ENCODE measurements around the gene CCDC148. TPM values are rescaled to one million over a fixed set of nuclear protein-coding genes. Genes with fewer than 3 reads are reported as not detected.

Gene CCDC148
- polyA plus RNA-seq, 4 donors = 0.09 to 0.37 TPM; not detected in 2

GRCh38 chr2:158144914-158145625, 311.5 kb downstream of the CCDC148 start:
- FAIRE-seq (no peak), DNase-seq (no peak)
- H3K36me3 ChIP-seq (ENCODE audit: control insufficient read depth in 3 of 3, insufficient read depth in 2 of 3, low read depth in 1 of 3, low read length in 3 of 3) = no peaks in the 10 kb centered on the region
- no peaks in the 10 kb centered on the region for H3K27me3 ChIP-seq (ENCODE audit: control insufficient read depth in 3 of 3, insufficient read depth in 3 of 3, low read length in 3 of 3)
- peaks cover 0 to 3% of the 10 kb centered on the region in 2 donors for H3K9me3 ChIP-seq (ENCODE audit: control insufficient read depth in 2 of 2, insufficient read depth in 1 of 2, low read depth in 1 of 2, low read length in 1 of 2)
- no peak overlapping the region for H3K4me3 ChIP-seq (ENCODE audit: low read depth in 1 of 3, low read length in 3 of 3)
- peaks cover 0 to 18% (median 0%) of the 10 kb centered on the region in 3 donors for H3K4me1 ChIP-seq (ENCODE audit: control insufficient read depth in 3 of 3, insufficient read depth in 2 of 3, low read depth in 1 of 3, low read length in 2 of 3)
- WGBS, 3 donors = 91 to 98% (median 94%) methylated on average over 13 of the region's 13 CpGs
- no peak overlapping the region for H3K27ac ChIP-seq (ENCODE audit: low read depth in 1 of 3, low read length in 2 of 3)

GRCh38 chr2:158143703-158144360, 312.7 kb downstream of the CCDC148 start:
- DNase-seq = peak in 1 of 2 donors; percentile 60
- FAIRE-seq = no peak
- Histone ChIP-seq H3K4me1 (ENCODE audit: control insufficient read depth in 3 of 3, insufficient read depth in 2 of 3, low read depth in 1 of 3, low read length in 2 of 3) (peaks cover 0 to 18% (median 0%) of the 10 kb centered on the region in 3 donors), H3K36me3 (ENCODE audit: control insufficient read depth in 3 of 3, insufficient read depth in 2 of 3, low read depth in 1 of 3, low read length in 3 of 3) (no peaks in the 10 kb centered on the region), H3K4me3 (ENCODE audit: low read depth in 1 of 3, low read length in 3 of 3) (no peak overlapping the region), H3K27ac (ENCODE audit: low read depth in 1 of 3, low read length in 2 of 3) (peak overlapping the region in 1 of 3 donors; percentile 72), H3K9me3 (ENCODE audit: control insufficient read depth in 2 of 2, insufficient read depth in 1 of 2, low read depth in 1 of 2, low read length in 1 of 2) (peaks cover 0 to 3% of the 10 kb centered on the region in 2 donors), H3K27me3 (ENCODE audit: control insufficient read depth in 3 of 3, insufficient read depth in 3 of 3, low read length in 3 of 3) (no peaks in the 10 kb centered on the region)
- 62 to 65% (median 64%) methylated on average over 3 of the region's 3 CpGs for WGBS, 3 donors

DNA sequence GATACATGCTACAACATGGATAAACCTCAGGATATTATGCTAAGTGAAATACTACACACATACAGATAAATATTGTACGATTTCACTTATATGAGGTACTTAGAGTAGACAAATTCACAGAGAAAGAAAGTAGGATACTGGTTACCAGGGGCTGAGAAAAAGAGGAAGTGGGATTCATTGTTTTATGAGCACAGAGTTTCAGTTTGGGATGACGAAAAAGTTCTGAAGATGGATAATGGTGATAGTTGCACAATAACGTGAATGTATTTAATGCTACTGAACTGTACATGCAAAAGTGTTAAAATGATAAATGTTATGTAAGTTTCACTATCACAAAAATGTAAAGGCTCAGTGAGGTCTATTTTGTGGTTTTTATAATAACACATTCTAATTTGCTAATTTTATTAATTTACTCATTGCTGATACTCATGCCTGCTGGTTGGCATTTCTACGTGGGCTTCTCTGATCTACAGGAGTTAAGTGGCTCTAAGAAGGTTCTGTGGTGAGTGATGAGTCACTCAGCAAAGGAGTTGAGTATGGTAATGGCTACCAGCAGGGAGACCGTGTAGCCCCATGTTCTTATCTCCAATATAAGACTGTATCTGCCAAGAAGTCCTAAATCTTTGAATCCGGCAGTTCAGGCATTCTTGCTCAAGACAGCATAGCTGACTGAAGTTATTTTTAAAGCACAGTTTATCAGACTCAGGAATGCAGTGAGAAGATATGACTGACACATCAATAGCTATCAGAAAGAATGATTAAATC, 313.8 kb downstream of the CCDC148 start:
- DNase-seq (peak in 1 of 2 donors; percentile 26), FAIRE-seq (no peak)
- WGBS, 3 donors = 67 to 76% (median 72%) methylated on average over 6 of the region's 6 CpGs

DNA sequence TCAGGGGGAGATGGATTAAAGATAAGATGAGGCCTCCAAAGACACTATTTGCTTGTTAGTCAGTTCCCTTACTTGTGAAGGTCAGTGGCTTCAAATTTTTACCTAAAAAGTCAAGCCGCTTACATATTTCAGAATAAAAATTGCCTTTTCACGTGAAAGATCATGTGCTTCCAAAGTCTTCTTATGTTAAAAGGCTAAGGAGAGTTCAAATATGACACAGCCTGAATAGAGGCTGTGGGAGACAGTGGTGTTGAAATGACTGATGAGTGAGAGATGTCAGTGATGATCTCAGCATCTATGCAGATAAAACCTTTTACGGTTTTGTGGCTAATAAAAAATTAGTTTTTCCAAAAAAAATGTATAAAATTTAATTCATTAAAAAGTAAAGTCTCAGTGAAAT, 314.4 kb downstream of the CCDC148 start:
- FAIRE-seq (no peak), DNase-seq (no peak)
- no peaks in the 10 kb centered on the region for H3K27me3 ChIP-seq (ENCODE audit: control insufficient read depth in 3 of 3, insufficient read depth in 3 of 3, low read length in 3 of 3)
- H3K27ac ChIP-seq (ENCODE audit: low read depth in 1 of 3, low read length in 2 of 3) = no peak overlapping the region
- no peaks in the 10 kb centered on the region for H3K36me3 ChIP-seq (ENCODE audit: control insufficient read depth in 3 of 3, insufficient read depth in 2 of 3, low read depth in 1 of 3, low read length in 3 of 3)
- H3K4me3 ChIP-seq (ENCODE audit: low read depth in 1 of 3, low read length in 3 of 3) = no peak overlapping the region
- H3K9me3 ChIP-seq (ENCODE audit: control insufficient read depth in 2 of 2, insufficient read depth in 1 of 2, low read depth in 1 of 2, low read length in 1 of 2) = peaks cover 0 to 3% of the 10 kb centered on the region in 2 donors
- H3K4me1 ChIP-seq (ENCODE audit: control insufficient read depth in 3 of 3, insufficient read depth in 2 of 3, low read depth in 1 of 3, low read length in 2 of 3) = peaks cover 0 to 18% (median 0%) of the 10 kb centered on the region in 3 donors
- WGBS, 3 donors = 88 to 97% (median 90%) methylated on average over 3 of the region's 3 CpGs

More for the DNA sequence above, 313.8 kb downstream of the CCDC148 start:
- Histone ChIP-seq H3K9me3 (ENCODE audit: control insufficient read depth in 2 of 2, insufficient read depth in 1 of 2, low read depth in 1 of 2, low read length in 1 of 2) (peaks cover 0 to 3% of the 10 kb centered on the region in 2 donors), H3K4me1 (ENCODE audit: control insufficient read depth in 3 of 3, insufficient read depth in 2 of 3, low read depth in 1 of 3, low read length in 2 of 3) (peaks cover 0 to 18% (median 0%) of the 10 kb centered on the region in 3 donors), H3K4me3 (ENCODE audit: low read depth in 1 of 3, low read length in 3 of 3) (no peak overlapping the region), H3K27me3 (ENCODE audit: control insufficient read depth in 3 of 3, insufficient read depth in 3 of 3, low read length in 3 of 3) (no peaks in the 10 kb centered on the region), H3K36me3 (ENCODE audit: control insufficient read depth in 3 of 3, insufficient read depth in 2 of 3, low read depth in 1 of 3, low read length in 3 of 3) (no peaks in the 10 kb centered on the region), H3K27ac (ENCODE audit: low read depth in 1 of 3, low read length in 2 of 3) (peak overlapping the region in 1 of 3 donors; percentile 72)

DNA sequence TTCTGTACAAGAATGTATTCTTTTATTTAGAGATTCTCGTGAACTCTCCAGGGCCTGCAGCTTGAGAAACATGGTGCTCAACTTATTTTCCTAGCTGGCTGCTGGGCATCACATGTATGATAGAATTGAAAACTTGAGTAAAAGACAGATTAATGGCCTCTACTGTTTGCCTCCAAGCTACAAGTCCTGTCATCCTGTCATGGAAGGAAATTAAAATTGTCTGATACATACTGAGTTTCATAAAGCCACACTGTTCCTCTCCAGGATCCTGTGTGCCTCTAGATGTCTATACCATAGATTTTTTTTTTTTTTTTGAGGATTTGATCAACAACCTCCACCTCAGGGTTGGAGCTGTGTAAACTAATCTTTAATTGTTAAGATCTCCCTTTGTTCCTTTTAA, 316.4 kb downstream of the CCDC148 start:
- Histone ChIP-seq H3K4me3 (ENCODE audit: low read depth in 1 of 3, low read length in 3 of 3) (no peak overlapping the region), H3K4me1 (ENCODE audit: control insufficient read depth in 3 of 3, insufficient read depth in 2 of 3, low read depth in 1 of 3, low read length in 2 of 3) (peaks cover 0 to 18% (median 0%) of the 10 kb centered on the region in 3 donors), H3K36me3 (ENCODE audit: control insufficient read depth in 3 of 3, insufficient read depth in 2 of 3, low read depth in 1 of 3, low read length in 3 of 3) (no peaks in the 10 kb centered on the region), H3K27ac (ENCODE audit: low read depth in 1 of 3, low read length in 2 of 3) (no peak overlapping the region), H3K27me3 (ENCODE audit: control insufficient read depth in 3 of 3, insufficient read depth in 3 of 3, low read length in 3 of 3) (no peaks in the 10 kb centered on the region), H3K9me3 (ENCODE audit: control insufficient read depth in 2 of 2, insufficient read depth in 1 of 2, low read depth in 1 of 2, low read length in 1 of 2) (no peaks in the 10 kb centered on the region)
- FAIRE-seq (no peak), DNase-seq (no peak)
- 83 to 94% (median 88%) methylated on average over 1 of the region's 1 CpG for WGBS, 3 donors

- Histone ChIP-seq H3K9me3 (ENCODE audit: control insufficient read depth in 2 of 2, insufficient read depth in 1 of 2, low read depth in 1 of 2, low read length in 1 of 2) (no peaks in the 10 kb centered on the region), H3K27ac (ENCODE audit: low read depth in 1 of 3, low read length in 2 of 3) (no peak overlapping the region), H3K4me3 (ENCODE audit: low read depth in 1 of 3, low read length in 3 of 3) (no peak overlapping the region), H3K36me3 (ENCODE audit: control insufficient read depth in 3 of 3, insufficient read depth in 2 of 3, low read depth in 1 of 3, low read length in 3 of 3) (no peaks in the 10 kb centered on the region), H3K27me3 (ENCODE audit: control insufficient read depth in 3 of 3, insufficient read depth in 3 of 3, low read length in 3 of 3) (no peaks in the 10 kb centered on the region), H3K4me1 (ENCODE audit: control insufficient read depth in 3 of 3, insufficient read depth in 2 of 3, low read depth in 1 of 3, low read length in 2 of 3) (peaks cover 0 to 8% (median 0%) of the 10 kb centered on the region in 3 donors)
- WGBS, 3 donors = 44 to 59% (median 50%) methylated on average over 5 of the region's 5 CpGs
- FAIRE-seq (no peak), DNase-seq (peak in 1 of 2 donors; percentile 22)
These were observed 318.3 kb downstream of the CCDC148 start for GRCh38 chr2:158138255-158138654.

DNA sequence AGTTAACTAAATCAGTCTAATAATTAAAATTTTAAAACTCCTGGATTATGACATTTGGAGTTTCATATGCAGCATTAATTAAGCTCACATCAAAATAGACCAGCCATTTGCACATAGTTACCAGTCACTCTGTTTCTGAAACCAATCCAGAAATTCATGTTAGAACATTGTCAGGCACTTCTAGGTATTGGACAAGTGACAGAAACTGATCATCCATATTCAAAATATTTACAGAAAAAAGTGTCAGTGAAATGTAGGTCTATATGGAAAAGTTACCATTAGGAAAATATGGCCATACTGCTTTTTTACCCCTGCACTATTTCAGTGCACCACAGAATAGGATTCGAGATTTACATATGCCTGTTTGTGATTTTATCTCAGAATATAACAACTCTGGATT, 321.5 kb downstream of the CCDC148 start:
- FAIRE-seq (no peak), DNase-seq (no peak)
- Histone ChIP-seq H3K27ac (ENCODE audit: low read depth in 1 of 3, low read length in 2 of 3) (no peak overlapping the region), H3K36me3 (ENCODE audit: control insufficient read depth in 3 of 3, insufficient read depth in 2 of 3, low read depth in 1 of 3, low read length in 3 of 3) (no peaks in the 10 kb centered on the region), H3K9me3 (ENCODE audit: control insufficient read depth in 2 of 2, insufficient read depth in 1 of 2, low read depth in 1 of 2, low read length in 1 of 2) (no peaks in the 10 kb centered on the region), H3K4me3 (ENCODE audit: low read depth in 1 of 3, low read length in 3 of 3) (no peak overlapping the region), H3K27me3 (ENCODE audit: control insufficient read depth in 3 of 3, insufficient read depth in 3 of 3, low read length in 3 of 3) (no peaks in the 10 kb centered on the region), H3K4me1 (ENCODE audit: control insufficient read depth in 3 of 3, insufficient read depth in 2 of 3, low read depth in 1 of 3, low read length in 2 of 3) (peaks cover 2 to 23% (median 2%) of the 10 kb centered on the region in 3 donors)
- WGBS, 3 donors = 74 to 90% (median 78%) methylated on average over 1 of the region's 1 CpG

DNA sequence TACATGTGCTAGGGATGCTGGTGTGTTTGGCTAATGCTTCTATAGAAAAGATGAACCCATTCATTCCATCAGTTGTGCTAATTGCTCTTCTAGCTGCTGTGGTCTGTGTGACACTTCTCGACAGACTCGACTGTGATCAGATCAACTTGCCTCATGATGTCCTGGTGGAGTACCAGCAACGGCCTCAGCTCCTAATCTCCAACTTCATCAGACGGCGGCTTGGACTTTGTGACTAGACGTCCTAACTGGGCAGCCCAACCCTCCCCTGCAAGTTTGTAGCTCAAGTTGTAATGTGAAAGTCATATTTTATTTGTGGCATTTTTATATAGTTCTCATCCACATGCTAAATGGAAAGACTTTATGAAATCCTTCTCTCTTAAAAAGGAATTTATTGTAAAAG, 321.9 kb downstream of the CCDC148 start:
- FAIRE-seq (no peak), DNase-seq (peak; percentile 79 to 93)
- no peaks in the 10 kb centered on the region for H3K27me3 ChIP-seq (ENCODE audit: control insufficient read depth in 3 of 3, insufficient read depth in 3 of 3, low read length in 3 of 3)
- peaks cover 2 to 28% (median 2%) of the 10 kb centered on the region in 3 donors for H3K4me1 ChIP-seq (ENCODE audit: control insufficient read depth in 3 of 3, insufficient read depth in 2 of 3, low read depth in 1 of 3, low read length in 2 of 3)
- H3K36me3 ChIP-seq (ENCODE audit: control insufficient read depth in 3 of 3, insufficient read depth in 2 of 3, low read depth in 1 of 3, low read length in 3 of 3) = no peaks in the 10 kb centered on the region
- WGBS, 3 donors = 18 to 56% (median 31%) methylated on average over 6 of the region's 6 CpGs
- H3K4me3 ChIP-seq (ENCODE audit: low read depth in 1 of 3, low read length in 3 of 3) = no peak overlapping the region
- no peaks in the 10 kb centered on the region for H3K9me3 ChIP-seq (ENCODE audit: control insufficient read depth in 2 of 2, insufficient read depth in 1 of 2, low read depth in 1 of 2, low read length in 1 of 2)
- H3K27ac ChIP-seq (ENCODE audit: low read depth in 1 of 3, low read length in 2 of 3) = no peak overlapping the region
